ENCODE results near the gene SLIT3.

Gene SLIT3

DNA sequence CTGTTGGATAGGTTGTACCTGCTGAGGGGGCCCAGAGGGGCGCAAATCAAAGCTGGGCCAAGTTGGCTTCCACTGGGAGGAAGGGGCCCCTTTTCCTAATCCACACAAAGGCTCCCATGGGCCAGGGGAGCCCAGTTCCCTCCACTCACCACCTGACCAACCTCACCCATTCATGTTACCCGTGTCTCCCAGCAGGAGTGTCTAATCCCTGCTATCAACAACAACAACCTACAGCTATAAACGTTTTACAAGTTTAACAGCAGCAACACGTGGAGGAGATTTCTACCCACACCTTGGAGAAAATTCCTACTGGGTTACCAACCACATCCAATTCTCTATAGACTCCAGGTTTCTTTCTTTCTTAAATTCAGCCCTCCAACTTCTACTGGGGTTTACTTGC is 216.2 kb downstream of the SLIT3 start:
- no peak overlapping the region for H3K4me3 ChIP-seq (ENCODE audit: low read depth, low read length)
- TF ChIP-seq CTCF (IDR thresholded peaks at IDR 0.05; ENCODE audit: low read depth, low read length, missing control alignments): no peak

DNA sequence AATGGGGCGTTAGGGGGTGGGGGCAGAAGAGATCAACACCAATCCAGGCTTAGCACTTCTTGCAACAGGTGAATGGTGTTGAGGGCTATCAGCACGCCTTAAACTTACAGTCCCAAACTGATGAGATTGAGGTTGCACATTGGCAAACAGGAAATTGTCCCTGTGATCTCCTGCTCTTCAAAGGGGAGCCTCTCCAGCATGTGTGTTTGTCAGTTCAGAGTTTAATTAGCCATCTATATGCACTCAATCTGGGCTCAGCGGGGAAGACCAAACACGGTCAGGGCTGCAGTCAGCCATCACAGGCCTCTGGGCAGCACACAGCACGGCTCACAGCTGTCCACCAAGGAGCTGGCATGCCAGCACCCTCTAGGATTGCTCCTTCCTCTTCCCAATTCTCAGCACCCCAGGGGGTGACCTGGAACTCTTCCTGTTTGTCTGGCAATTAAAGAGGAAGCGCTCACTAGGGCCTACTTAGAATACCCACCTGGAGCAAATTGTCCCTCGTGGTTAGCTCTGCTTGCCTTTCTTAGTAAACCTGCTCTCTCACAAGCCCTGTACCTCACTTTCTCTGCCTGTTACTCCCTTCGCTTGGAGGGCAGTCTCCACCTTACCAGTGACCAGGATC is 217.4 kb downstream of the SLIT3 start:
- TF ChIP-seq CTCF (IDR thresholded peaks at IDR 0.05; ENCODE audit: low read depth, low read length, missing control alignments): no peak
- no peak for DNase-seq (ENCODE audit: low read depth)
- H3K4me3 ChIP-seq (ENCODE audit: low read depth, low read length): no peak overlapping the region

More for the DNA sequence above, 216.2 kb downstream of the SLIT3 start:
- DNase-seq (ENCODE audit: low read depth): no peak

DNA sequence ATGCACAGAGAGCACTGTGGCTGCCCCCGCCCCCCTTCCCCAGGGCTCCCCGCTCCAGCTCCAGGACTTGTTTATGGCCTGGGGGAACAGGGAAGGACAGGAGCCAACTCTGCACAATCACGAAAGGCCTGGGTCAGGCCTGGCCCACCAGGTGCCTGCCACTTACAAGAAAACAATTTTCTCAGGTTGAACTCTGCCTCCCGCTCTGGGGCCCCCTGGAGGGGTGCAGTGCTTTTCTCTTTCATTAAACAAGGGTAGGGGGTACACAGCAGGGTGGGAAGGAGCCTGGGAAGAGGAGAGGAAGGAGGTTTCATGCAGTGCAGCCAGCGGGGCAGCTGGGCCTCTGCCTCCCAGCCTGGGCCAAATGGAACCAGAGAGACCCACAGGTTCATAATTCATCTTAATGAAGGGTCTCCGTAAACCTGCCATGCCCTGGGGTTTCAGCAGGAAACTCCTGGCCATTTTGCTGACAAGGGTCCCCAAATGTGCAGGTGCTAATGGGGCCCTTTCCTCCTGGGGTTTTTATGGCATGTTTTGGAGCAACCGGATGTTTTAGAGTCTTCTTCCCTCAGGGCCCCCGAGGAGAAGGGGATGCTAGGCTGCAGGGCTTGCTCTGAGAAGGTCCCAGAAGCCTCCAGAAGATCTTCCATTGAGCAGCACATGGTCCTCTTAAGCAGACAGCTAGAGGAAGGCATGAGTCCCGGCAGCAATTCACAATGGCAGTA is 219.8 kb downstream of the SLIT3 start:
- DNase-seq (ENCODE audit: low read depth): no peak
- no peak overlapping the region for H3K4me3 ChIP-seq (ENCODE audit: low read depth, low read length)
- no peak for TF ChIP-seq CTCF (IDR thresholded peaks at IDR 0.05; ENCODE audit: low read depth, low read length, missing control alignments)

- no peak for TF ChIP-seq CTCF (IDR thresholded peaks at IDR 0.05; ENCODE audit: low read depth, low read length, missing control alignments)
- H3K4me3 ChIP-seq (ENCODE audit: low read depth, low read length): no peak overlapping the region
- no peak for DNase-seq (ENCODE audit: low read depth)
These were observed 220.5 kb downstream of the SLIT3 start for GRCh38 chr5:169080448-169080911.

- TF ChIP-seq CTCF (IDR thresholded peaks at IDR 0.05; ENCODE audit: low read depth, low read length, missing control alignments): no peak
- DNase-seq (ENCODE audit: low read depth): no peak
- no peak overlapping the region for H3K4me3 ChIP-seq (ENCODE audit: low read depth, low read length)
These were observed 221.2 kb downstream of the SLIT3 start for GRCh38 chr5:169079697-169080096.

DNA sequence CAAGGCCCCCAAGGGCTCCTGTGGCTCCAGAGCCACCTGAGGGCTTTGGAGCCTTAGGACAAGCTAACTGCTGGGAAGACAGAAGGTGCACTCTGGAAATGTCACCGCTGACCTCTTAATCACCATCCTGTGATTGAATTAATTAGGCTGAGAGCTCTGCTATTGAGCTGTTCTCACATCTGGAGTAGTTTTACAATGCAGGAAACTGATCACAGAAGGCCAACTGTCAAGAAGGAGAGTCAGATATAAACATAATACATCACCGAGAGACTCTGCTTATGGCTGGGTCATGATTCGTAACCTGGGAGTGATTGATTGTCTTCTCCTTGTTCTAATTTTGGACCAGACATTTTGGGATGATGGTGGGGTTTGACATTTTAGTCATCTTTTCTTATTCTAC is 226.1 kb downstream of the SLIT3 start:
- no peak overlapping the region for H3K4me3 ChIP-seq (ENCODE audit: low read depth, low read length)
- no peak for TF ChIP-seq CTCF (IDR thresholded peaks at IDR 0.05; ENCODE audit: low read depth, low read length, missing control alignments)
- DNase-seq (ENCODE audit: low read depth): no peak
